Colonic mucosa (tissue), 4 donors: ENCODE results near the gene TENM4. TPM values are rescaled to one million over a fixed set of nuclear protein-coding genes. Genes with fewer than 3 reads are reported as not detected.

Experiments used
- DNase-seq: peaks from one replicate; pipeline ENCODE4 v3.0.0-alpha.2; 2020
- H3K27ac ChIP-seq: fragments of 200-600 bp; one replicate; pipeline ENCODE4 v1.8.0; 2021
- H3K27me3 ChIP-seq: fragments of 200-600 bp; one replicate; pipeline ENCODE4 v1.8.0; 2021
- H3K36me3 ChIP-seq: fragments of 200-600 bp; one replicate; pipeline ENCODE4 v1.8.0; 2021
- H3K4me1 ChIP-seq: fragments of 200-600 bp; one replicate; pipeline ENCODE4 v1.8.0; 2021; ENCODE audit warnings: mild to moderate bottlenecking
- H3K4me3 ChIP-seq: fragments of 200-600 bp; one replicate; pipeline ENCODE4 v1.8.0; 2021
- H3K9ac ChIP-seq, 2 donors: one replicate each; pipeline ENCODE4 v1.7.0; 2013; ENCODE audit warnings: control low read depth in 2 of 2, low read depth in 2 of 2, low read length in 2 of 2
- H3K9me3 ChIP-seq: fragments of 200-600 bp; one replicate; pipeline ENCODE4 v1.8.0; 2021
- intact Hi-C: fragments of 100-400 bp; cut with DNase I; formaldehyde crosslinking; loops from one replicate; pipeline ENCODE4 v1.14.1; 2022
- total RNA-seq, 2 donors: library from RNA; stranded (reverse); fragmentation: NEBNext Ultra II Directional in 1 of 2; extraction: Animal tissue kit (Norgen Biotek cat#: 25700) in 1 of 2; gene quantifications; one replicate each; pipeline ENCODE4 v1.2.1, GENCODE V29; 2021
- TF ChIP-seq, protein P1 (sequence below): fragments of 200-600 bp; IDR thresholded peaks from one replicate; pipeline ENCODE4 v1.8.0; 2022; ENCODE audit warnings: antibody characterized with exemption, mild to moderate bottlenecking
- donor health status: healthy.
- donor health status: DM: no; HTN: no; CAD: no.
- donor health status: DM: no; HTN: no; CAD: no.

Gene TENM4
- total RNA-seq, 2 donors from 2014 or later: 0.48 to 1.2 TPM

DNA sequence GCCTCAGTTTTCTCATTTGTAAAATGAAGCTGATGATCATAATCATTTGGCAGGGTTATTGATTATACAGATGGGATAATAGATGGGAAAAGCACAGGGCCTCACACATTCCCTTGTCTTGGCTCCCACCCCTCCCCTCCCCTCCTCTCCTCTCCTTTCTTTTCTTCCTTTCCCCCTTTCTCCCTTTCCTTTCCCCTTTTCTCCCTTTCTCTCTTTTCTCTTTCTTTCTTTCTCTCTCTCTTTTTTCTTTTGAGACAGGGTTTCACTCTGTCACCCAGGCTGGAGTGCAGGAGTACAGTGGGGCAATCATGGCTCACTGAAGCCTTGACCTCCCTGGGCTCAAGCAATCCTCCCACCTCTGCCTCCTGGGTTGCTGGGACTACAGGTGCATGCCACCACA lies 705.1 kb downstream of the TENM4 start:
- DNase-seq: no peak
- Histone ChIP-seq H3K9ac (no peak overlapping the region), H3K27ac (no peak overlapping the region), H3K4me1 (no peaks in the 10 kb centered on the region), H3K9me3 (no peaks in the 10 kb centered on the region), H3K4me3 (no peak overlapping the region), H3K36me3 (no peaks in the 10 kb centered on the region), H3K27me3 (no peaks in the 10 kb centered on the region)
- TF ChIP-seq, protein P1, sequence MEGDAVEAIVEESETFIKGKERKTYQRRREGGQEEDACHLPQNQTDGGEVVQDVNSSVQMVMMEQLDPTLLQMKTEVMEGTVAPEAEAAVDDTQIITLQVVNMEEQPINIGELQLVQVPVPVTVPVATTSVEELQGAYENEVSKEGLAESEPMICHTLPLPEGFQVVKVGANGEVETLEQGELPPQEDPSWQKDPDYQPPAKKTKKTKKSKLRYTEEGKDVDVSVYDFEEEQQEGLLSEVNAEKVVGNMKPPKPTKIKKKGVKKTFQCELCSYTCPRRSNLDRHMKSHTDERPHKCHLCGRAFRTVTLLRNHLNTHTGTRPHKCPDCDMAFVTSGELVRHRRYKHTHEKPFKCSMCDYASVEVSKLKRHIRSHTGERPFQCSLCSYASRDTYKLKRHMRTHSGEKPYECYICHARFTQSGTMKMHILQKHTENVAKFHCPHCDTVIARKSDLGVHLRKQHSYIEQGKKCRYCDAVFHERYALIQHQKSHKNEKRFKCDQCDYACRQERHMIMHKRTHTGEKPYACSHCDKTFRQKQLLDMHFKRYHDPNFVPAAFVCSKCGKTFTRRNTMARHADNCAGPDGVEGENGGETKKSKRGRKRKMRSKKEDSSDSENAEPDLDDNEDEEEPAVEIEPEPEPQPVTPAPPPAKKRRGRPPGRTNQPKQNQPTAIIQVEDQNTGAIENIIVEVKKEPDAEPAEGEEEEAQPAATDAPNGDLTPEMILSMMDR: no peak
- intact Hi-C loops: no loop called here

DNA sequence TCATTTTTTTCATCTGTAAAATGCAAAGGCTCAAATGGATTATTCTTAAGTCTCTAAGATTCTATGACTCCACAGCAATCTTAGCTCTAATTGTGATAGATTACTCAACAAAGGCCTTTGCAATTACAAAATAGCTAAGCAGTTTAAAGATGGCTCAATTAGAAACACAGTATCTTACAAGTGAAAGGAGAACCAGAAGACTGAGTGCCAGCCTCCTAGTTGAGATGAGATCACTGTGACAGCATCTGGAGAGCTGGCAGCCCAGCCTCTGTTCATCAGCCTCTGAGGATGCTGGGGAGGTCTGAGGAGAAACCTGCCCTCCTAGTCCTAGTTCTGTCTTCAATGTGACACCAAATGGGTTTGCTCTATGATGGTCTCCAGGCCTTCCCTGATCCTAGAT lies 707.8 kb downstream of the TENM4 start:
- H3K36me3 ChIP-seq: no peaks in the 10 kb centered on the region
- no peak overlapping the region for H3K27ac ChIP-seq
- H3K4me3 ChIP-seq: no peak overlapping the region
- no peak overlapping the region for H3K9ac ChIP-seq
- no peaks in the 10 kb centered on the region for H3K9me3 ChIP-seq
- intact Hi-C loops: no loop called here
- TF ChIP-seq, protein P1: no peak
- DNase-seq: no peak
- H3K4me1 ChIP-seq: no peaks in the 10 kb centered on the region
- no peaks in the 10 kb centered on the region for H3K27me3 ChIP-seq

DNA sequence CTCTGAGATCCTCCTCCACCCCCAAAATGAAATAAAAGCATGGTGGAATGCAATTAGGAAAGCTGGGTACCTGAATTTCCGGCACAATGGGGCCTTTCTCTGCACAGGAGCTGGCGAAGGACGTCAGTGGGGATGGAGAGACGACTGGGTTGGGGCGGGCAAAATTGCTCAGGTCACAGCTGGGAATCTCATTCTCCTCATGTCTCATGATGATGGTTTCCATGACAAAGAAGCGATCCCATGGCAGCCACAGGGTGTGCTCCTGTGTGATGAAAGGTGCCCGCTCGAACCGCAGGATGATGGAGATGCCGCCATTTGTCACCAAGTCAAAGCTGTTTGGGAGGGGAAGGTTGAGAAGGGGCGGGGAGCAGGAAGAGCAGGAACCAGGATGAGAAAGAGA lies 708.6 kb downstream of the TENM4 start:
- H3K4me1 ChIP-seq: no peaks in the 10 kb centered on the region
- H3K36me3 ChIP-seq: no peaks in the 10 kb centered on the region
- no peak overlapping the region for H3K4me3 ChIP-seq
- no peaks in the 10 kb centered on the region for H3K27me3 ChIP-seq
- DNase-seq: no peak
- H3K9me3 ChIP-seq: no peaks in the 10 kb centered on the region
- no peak overlapping the region for H3K9ac ChIP-seq
- TF ChIP-seq, protein P1: no peak
- intact Hi-C loops: no loop called here
- H3K27ac ChIP-seq: no peak overlapping the region

DNA sequence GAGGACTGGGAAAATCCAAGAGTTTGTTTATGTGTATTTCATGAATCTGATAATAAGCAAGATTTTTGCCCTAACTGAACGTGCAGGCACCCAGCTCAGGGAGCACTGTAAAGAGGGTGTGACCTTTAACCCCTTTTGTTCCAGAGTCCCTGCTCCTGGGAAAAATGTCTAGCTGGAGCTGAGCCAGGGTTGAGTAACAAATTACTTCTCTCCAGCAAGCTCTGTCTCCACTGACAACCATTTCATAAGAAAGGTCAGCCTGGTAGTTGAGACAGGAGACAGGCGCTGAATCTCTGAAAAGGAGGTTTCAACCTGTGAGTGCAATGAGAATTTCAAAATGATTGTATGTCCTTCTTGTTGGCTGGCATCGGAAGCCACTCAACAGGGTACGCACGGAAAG lies 709.8 kb downstream of the TENM4 start:
- Histone ChIP-seq H3K9me3 (no peaks in the 10 kb centered on the region), H3K27ac (no peak overlapping the region), H3K36me3 (no peaks in the 10 kb centered on the region), H3K4me3 (no peak overlapping the region), H3K27me3 (no peaks in the 10 kb centered on the region), H3K9ac (no peak overlapping the region), H3K4me1 (no peaks in the 10 kb centered on the region)
- TF ChIP-seq, protein P1: no peak
- DNase-seq: no peak
- intact Hi-C loops: no loop called here

DNA sequence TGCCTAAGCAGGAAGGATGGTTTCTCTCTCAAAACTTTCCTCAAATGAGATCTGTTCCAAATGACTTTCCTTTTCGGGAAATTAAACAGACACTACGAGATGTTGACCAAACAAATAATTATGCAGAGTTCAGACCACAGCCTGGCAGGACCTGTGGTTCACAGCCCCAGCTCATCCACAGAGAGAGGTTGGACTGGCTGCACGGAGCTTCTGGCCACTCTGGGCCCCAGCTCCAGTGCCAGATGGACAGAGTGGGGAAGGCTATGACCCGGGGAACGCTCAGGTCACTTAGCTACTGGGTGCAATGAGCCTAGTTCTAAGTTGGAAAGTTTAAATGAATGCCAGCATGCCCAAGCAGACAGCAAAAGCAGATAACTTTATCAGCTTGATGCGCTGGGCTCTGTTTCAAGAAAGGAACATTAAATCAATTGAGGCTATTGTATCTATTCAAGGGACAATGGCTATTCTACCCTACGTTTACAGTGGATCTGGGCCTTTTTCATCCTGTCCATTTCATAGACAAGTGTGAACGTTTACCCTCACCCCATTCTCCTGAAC lies 710.5 kb downstream of the TENM4 start:
- no peak for DNase-seq
- H3K9me3 ChIP-seq: no peaks in the 10 kb centered on the region
- TF ChIP-seq, protein P1: no peak
- intact Hi-C loops: no loop called here
- H3K4me1 ChIP-seq: no peaks in the 10 kb centered on the region
- H3K27ac ChIP-seq: no peak overlapping the region
- H3K36me3 ChIP-seq: no peaks in the 10 kb centered on the region
- H3K27me3 ChIP-seq: no peaks in the 10 kb centered on the region
- H3K9ac ChIP-seq: no peak overlapping the region
- no peak overlapping the region for H3K4me3 ChIP-seq
